WTC11 (cell line): ENCODE results near the gene DMD. TPM values are rescaled to one million over a fixed set of nuclear protein-coding genes. Genes with fewer than 3 reads are reported as not detected.

Source experiments
- ATAC-seq: fragments of 200-7000 bp; cut with Tn5 transposase; 2 replicates; pipeline ENCODE4 v1.10.0; 2021; ENCODE audit warnings: mild to moderate bottlenecking, moderate library complexity
- CTCF ChIA-PET: fragments of 300-600 bp; sonication (Branson Sonifier 250); formaldehyde crosslinking; loops from one replicate; lab custom pipeline; 2021; ENCODE audit warnings: antibody characterized with exemption; lab: Charles Lee
- POLR2A ChIA-PET: fragments of 350-600 bp; sonication (Branson Sonifier 250); formaldehyde crosslinking; loops from one replicate; lab custom pipeline; 2021; ENCODE audit warnings: antibody characterized with exemption; lab: Charles Lee
- DNase-seq: peaks from one replicate; pipeline ENCODE4 v3.0.0; 2021; ENCODE audit warnings: low spot score
- H3K27ac Mint-ChIP-seq: 2 replicates; pipeline ENCODE4 v1.8.0; 2021; ENCODE audit warnings: mixed read lengths
- H3K27me3 Mint-ChIP-seq: 2 replicates; pipeline ENCODE4 v1.8.0; 2021; ENCODE audit warnings: low read depth, mild to moderate bottlenecking, moderate library complexity, mixed read lengths
- H3K36me3 Mint-ChIP-seq: 2 replicates; pipeline ENCODE4 v1.8.0; 2021; ENCODE audit warnings: mixed read lengths
- H3K4me1 Mint-ChIP-seq: 2 replicates; pipeline ENCODE4 v1.8.0; 2022; ENCODE audit warnings: mixed read lengths
- H3K4me3 Mint-ChIP-seq: 2 replicates; pipeline ENCODE4 v1.8.0; 2021; ENCODE audit warnings: mild to moderate bottlenecking, moderate library complexity, mixed read lengths
- H3K9me3 Mint-ChIP-seq: 2 replicates; pipeline ENCODE4 v1.8.0; 2021; ENCODE audit warnings: mixed read lengths
- CBFB ChIP-seq: sonication (generic); formaldehyde crosslinking; IDR thresholded peaks from 2 replicates; pipeline ENCODE4 v1.8.1; 2022; ENCODE audit warnings: mild to moderate bottlenecking, low read depth, missing genetic modification reagents
- EMX1 ChIP-seq: fragments of 250-450 bp; sonication (Bioruptor Pico); IDR thresholded peaks from 2 replicates; pipeline ENCODE4 v1.8.0; 2021; ENCODE audit warnings: mild to moderate bottlenecking
- ESRRA ChIP-seq: sonication (generic); formaldehyde crosslinking; IDR thresholded peaks from 2 replicates; pipeline ENCODE4 v1.8.1; 2022; ENCODE audit warnings: mild to moderate bottlenecking, missing genetic modification reagents, borderline replicate concordance
- ETV6 ChIP-seq: sonication (generic); formaldehyde crosslinking; IDR thresholded peaks from 2 replicates; pipeline ENCODE4 v1.8.1; 2022; ENCODE audit warnings: mild to moderate bottlenecking, missing genetic modification reagents
- FOXP1 ChIP-seq: sonication (generic); formaldehyde crosslinking; IDR thresholded peaks from 2 replicates; pipeline ENCODE4 v1.8.0; 2022; ENCODE audit warnings: missing genetic modification reagents, mild to moderate bottlenecking, moderate library complexity, borderline replicate concordance
- HMGA2 ChIP-seq: fragments of 250-450 bp; sonication (Bioruptor Pico); IDR thresholded peaks from 2 replicates; pipeline ENCODE4 v1.4.0; 2021; ENCODE audit warnings: mild to moderate bottlenecking, moderate library complexity
- JAZF1 ChIP-seq: fragments of 250-450 bp; sonication (Bioruptor Pico); IDR thresholded peaks from 2 replicates; pipeline ENCODE4 v1.9.0; 2021; ENCODE audit warnings: moderate library complexity, mild to moderate bottlenecking, inconsistent platforms
- MAX ChIP-seq: sonication (generic); formaldehyde crosslinking; IDR thresholded peaks from 2 replicates; pipeline ENCODE4 v1.8.0; 2022; ENCODE audit warnings: mild to moderate bottlenecking, missing genetic modification reagents
- NR1H2 ChIP-seq: sonication (generic); formaldehyde crosslinking; IDR thresholded peaks from 2 replicates; pipeline ENCODE4 v1.9.0; 2021; ENCODE audit warnings: mild to moderate bottlenecking, moderate library complexity, missing genetic modification reagents
- NR2C2 ChIP-seq: sonication (generic); formaldehyde crosslinking; IDR thresholded peaks from 2 replicates; pipeline ENCODE4 v1.8.0; 2022; ENCODE audit warnings: mild to moderate bottlenecking, missing genetic modification reagents
- NR3C1 ChIP-seq: sonication (generic); formaldehyde crosslinking; conservative IDR thresholded peaks from 2 replicates; pipeline ENCODE4 v1.8.1; 2023; ENCODE audit warnings: low read depth, mild to moderate bottlenecking, missing genetic modification reagents
- OVOL2 ChIP-seq: fragments of 250-450 bp; sonication (Bioruptor Pico); IDR thresholded peaks from 2 replicates; pipeline ENCODE4 v1.9.0; 2021; ENCODE audit warnings: mild to moderate bottlenecking, borderline replicate concordance
- TP53 ChIP-seq: sonication (generic); formaldehyde crosslinking; IDR thresholded peaks from 2 replicates; pipeline ENCODE4 v1.8.1; 2023; ENCODE audit warnings: mild to moderate bottlenecking, missing genetic modification reagents
- ZNF138 ChIP-seq: sonication (generic); formaldehyde crosslinking; conservative IDR thresholded peaks from 2 replicates; pipeline ENCODE4 v1.8.1; 2022; ENCODE audit warnings: mild to moderate bottlenecking, moderate library complexity, missing genetic modification reagents
- ZNF263 ChIP-seq: sonication (generic); formaldehyde crosslinking; IDR thresholded peaks from 2 replicates; pipeline ENCODE4 v1.8.1; 2022; ENCODE audit warnings: low read depth, mild to moderate bottlenecking, moderate library complexity, missing genetic modification reagents
- total RNA-seq: library from RNA; stranded (reverse); gene quantifications from 3 replicates; pipeline ENCODE4 v1.2.3, GENCODE V29; 2021
- TF ChIP-seq, protein P1 (sequence below): sonication (generic); formaldehyde crosslinking; IDR thresholded peaks from 2 replicates; pipeline ENCODE4 v1.8.1; 2022; ENCODE audit warnings: mild to moderate bottlenecking, moderate library complexity, missing genetic modification reagents
- TF ChIP-seq, protein P2 (sequence below): sonication (generic); formaldehyde crosslinking; IDR thresholded peaks from 2 replicates; pipeline ENCODE4 v1.8.1; 2022; ENCODE audit warnings: missing genetic modification reagents, borderline replicate concordance
- TF ChIP-seq, protein P3 (sequence below): fragments of 250-450 bp; sonication (Bioruptor Pico); IDR thresholded peaks from 2 replicates; pipeline ENCODE4 v1.8.0; 2021; ENCODE audit warnings: mild to moderate bottlenecking

DMD gene
- total RNA-seq, 1 experiment from 2014 or later, result 9.1 TPM

DNA sequence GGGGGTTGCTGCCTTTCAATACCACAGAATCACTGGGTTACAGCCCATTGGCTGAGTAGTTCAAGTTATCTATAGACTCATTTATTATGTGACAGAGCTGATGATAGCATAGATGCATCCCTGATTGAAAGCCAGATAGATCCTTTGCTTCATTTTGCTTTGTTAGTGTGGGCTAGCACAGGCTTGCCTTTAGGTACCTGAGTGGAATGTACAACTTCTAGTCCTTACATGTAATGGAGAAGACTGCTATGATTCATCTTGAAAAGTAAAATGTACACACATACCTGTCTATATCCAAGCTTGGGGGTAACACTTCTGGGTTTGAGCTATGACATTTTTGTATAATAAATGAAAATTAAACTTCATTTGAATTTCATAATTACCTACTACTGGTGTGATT lies 1913.5 kb downstream of the DMD start (continued):
- TF ChIP-seq, protein P1, sequence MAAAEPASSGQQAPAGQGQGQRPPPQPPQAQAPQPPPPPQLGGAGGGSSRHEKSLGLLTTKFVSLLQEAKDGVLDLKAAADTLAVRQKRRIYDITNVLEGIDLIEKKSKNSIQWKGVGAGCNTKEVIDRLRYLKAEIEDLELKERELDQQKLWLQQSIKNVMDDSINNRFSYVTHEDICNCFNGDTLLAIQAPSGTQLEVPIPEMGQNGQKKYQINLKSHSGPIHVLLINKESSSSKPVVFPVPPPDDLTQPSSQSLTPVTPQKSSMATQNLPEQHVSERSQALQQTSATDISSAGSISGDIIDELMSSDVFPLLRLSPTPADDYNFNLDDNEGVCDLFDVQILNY (CRISPR knock-in tag), result no peak

- no peak overlapping the region for H3K27ac Mint-ChIP-seq
- DNase-seq, result no peak
- H3K27me3 Mint-ChIP-seq, result no peaks in the 10 kb centered on the region
- H3K4me1 Mint-ChIP-seq, result peaks cover 20% of the 10 kb centered on the region
- H3K9me3 Mint-ChIP-seq, result peaks cover 10% of the 10 kb centered on the region; the same call in 1 of the 2 replicates
- no peak overlapping the region for H3K4me3 Mint-ChIP-seq
- POLR2A ChIA-PET, result no interaction called here
- ATAC-seq, result no peak
- CTCF ChIA-PET, result interaction anchor here (0.8 kb wide), 1 partner anchor 323 kb away, joined by 3 read pairs; no protein-coding TSS in a partner anchor
- TF ChIP-seq CBFB, result no peak
- TF ChIP-seq, protein P1 (CRISPR knock-in tag), result no peak
- no peak for TF ChIP-seq MAX (CRISPR knock-in tag)
- no peak for TF ChIP-seq OVOL2 (CRISPR knock-in tag)
- TF ChIP-seq ESRRA (CRISPR knock-in tag), result no peak
- no peak for TF ChIP-seq ZNF138 (CRISPR knock-in tag)
- TF ChIP-seq HMGA2, result no peak
- no peak for TF ChIP-seq NR3C1 (CRISPR knock-in tag)
- no peak for TF ChIP-seq FOXP1 (CRISPR knock-in tag)
- no peak for TF ChIP-seq NR1H2
- TF ChIP-seq TP53 (CRISPR knock-in tag), result no peak
- TF ChIP-seq JAZF1 (CRISPR knock-in tag), result no peak
- TF ChIP-seq NR2C2 (CRISPR knock-in tag), result no peak
- TF ChIP-seq EMX1 (CRISPR knock-in tag), result no peak
- TF ChIP-seq ETV6 (CRISPR knock-in tag), result no peak
- TF ChIP-seq, protein P2, sequence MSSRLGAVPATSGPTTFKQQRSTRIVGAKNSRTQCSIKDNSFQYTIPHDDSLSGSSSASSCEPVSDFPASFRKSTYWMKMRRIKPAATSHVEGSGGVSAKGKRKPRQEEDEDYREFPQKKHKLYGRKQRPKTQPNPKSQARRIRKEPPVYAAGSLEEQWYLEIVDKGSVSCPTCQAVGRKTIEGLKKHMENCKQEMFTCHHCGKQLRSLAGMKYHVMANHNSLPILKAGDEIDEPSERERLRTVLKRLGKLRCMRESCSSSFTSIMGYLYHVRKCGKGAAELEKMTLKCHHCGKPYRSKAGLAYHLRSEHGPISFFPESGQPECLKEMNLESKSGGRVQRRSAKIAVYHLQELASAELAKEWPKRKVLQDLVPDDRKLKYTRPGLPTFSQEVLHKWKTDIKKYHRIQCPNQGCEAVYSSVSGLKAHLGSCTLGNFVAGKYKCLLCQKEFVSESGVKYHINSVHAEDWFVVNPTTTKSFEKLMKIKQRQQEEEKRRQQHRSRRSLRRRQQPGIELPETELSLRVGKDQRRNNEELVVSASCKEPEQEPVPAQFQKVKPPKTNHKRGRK (CRISPR knock-in tag), result no peak
- no peak for TF ChIP-seq ZNF263 (CRISPR knock-in tag)
- TF ChIP-seq, all 79 proteins: peak for 0
- H3K36me3 Mint-ChIP-seq, result no peaks in the 10 kb centered on the region
These were observed 1916.9 kb downstream of the DMD start for GRCh38 chrX:31294475-31294874.

- no peak for DNase-seq
- ChIA-PET CTCF (interaction anchor here (0.8 to 1.1 kb wide), 3 partner anchors 254 to 322 kb away, joined by 3 to 10 read pairs (median 3); no protein-coding TSS in a partner anchor), POLR2A (no interaction called here)
- no peaks in the 10 kb centered on the region for H3K27me3 Mint-ChIP-seq
- TF ChIP-seq, protein P3, sequence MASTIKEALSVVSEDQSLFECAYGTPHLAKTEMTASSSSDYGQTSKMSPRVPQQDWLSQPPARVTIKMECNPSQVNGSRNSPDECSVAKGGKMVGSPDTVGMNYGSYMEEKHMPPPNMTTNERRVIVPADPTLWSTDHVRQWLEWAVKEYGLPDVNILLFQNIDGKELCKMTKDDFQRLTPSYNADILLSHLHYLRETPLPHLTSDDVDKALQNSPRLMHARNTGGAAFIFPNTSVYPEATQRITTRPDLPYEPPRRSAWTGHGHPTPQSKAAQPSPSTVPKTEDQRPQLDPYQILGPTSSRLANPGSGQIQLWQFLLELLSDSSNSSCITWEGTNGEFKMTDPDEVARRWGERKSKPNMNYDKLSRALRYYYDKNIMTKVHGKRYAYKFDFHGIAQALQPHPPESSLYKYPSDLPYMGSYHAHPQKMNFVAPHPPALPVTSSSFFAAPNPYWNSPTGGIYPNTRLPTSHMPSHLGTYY (CRISPR knock-in tag), result no peak
- TF ChIP-seq, all 79 proteins: peak for 0
- Mint-ChIP-seq H3K36me3 (no peaks in the 10 kb centered on the region), H3K27ac (no peak overlapping the region), H3K4me3 (no peak overlapping the region), H3K9me3 (peaks cover 10% of the 10 kb centered on the region; the same call in 1 of the 2 replicates), H3K4me1 (peaks cover 10% of the 10 kb centered on the region)
- peak; percentile 47 for ATAC-seq
These were observed 1917.9 kb downstream of the DMD start for GRCh38 chrX:31293409-31293808.
